ENCODE measurements around the gene RUNX1. TPM values are rescaled to one million over a fixed set of nuclear protein-coding genes. Genes with fewer than 3 reads are reported as not detected.

Gene RUNX1
- total RNA-seq, 1 donor from 2014 or later: 23.9 TPM

DNA sequence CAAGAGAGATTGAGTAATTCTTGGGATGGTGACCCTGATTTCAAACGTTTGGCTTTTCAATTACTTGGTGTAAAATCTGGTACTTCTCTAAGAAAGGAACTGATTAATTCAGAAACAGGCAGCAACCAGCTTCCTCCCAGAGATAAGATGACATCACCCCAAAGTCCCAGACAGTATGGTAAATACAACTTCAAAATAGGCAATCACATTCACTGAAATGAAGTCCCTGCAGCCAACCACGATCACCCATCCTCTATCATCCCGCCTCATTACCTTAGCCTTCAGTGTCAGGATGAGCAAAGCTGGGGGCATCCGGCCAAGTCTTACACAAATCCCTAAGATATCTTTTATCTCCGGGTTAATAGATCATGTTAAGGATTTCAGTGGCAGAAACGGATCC, 26.4 kb upstream of the RUNX1 start:
- DNase-seq (ENCODE audit: extremely low spot score, unreplicated experiment): no peak
- H3K27me3 Mint-ChIP-seq (ENCODE audit: unreplicated experiment): no peaks in the 10 kb centered on the region
- no peak overlapping the region for H3K4me3 Mint-ChIP-seq (ENCODE audit: unreplicated experiment)
- peaks cover 11% of the 10 kb centered on the region for H3K4me1 Mint-ChIP-seq (ENCODE audit: unreplicated experiment)
- TF ChIP-seq, protein P1, sequence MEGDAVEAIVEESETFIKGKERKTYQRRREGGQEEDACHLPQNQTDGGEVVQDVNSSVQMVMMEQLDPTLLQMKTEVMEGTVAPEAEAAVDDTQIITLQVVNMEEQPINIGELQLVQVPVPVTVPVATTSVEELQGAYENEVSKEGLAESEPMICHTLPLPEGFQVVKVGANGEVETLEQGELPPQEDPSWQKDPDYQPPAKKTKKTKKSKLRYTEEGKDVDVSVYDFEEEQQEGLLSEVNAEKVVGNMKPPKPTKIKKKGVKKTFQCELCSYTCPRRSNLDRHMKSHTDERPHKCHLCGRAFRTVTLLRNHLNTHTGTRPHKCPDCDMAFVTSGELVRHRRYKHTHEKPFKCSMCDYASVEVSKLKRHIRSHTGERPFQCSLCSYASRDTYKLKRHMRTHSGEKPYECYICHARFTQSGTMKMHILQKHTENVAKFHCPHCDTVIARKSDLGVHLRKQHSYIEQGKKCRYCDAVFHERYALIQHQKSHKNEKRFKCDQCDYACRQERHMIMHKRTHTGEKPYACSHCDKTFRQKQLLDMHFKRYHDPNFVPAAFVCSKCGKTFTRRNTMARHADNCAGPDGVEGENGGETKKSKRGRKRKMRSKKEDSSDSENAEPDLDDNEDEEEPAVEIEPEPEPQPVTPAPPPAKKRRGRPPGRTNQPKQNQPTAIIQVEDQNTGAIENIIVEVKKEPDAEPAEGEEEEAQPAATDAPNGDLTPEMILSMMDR (IDR thresholded peaks at IDR 0.05): no peak
- H3K9me3 Mint-ChIP-seq (ENCODE audit: unreplicated experiment): peaks cover 13% of the 10 kb centered on the region
- H3K27ac Mint-ChIP-seq (ENCODE audit: unreplicated experiment): no peak overlapping the region
- H3K36me3 Mint-ChIP-seq (ENCODE audit: unreplicated experiment): peaks cover 2% of the 10 kb centered on the region

DNA sequence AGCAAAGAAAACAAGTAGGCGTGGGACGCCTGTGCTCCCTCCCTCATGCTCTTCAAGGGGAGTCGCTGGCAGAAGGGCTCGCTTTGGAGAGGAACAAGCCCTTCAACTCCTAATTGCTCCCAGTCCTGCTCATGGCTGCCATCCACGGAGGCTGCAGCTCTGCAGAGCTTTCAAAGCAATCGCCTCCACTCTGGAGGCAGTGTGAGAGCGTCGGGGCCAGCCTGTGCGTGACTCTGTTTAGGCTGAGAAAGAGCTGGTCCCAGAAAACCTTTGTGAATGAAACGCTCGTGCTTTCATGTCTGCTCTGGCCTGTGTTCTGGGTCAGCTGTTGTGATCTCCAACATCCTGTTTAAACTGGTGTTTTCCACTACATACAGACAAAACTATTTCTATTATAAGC, 23.9 kb upstream of the RUNX1 start:
- H3K4me3 Mint-ChIP-seq (ENCODE audit: unreplicated experiment): no peak overlapping the region
- peak overlapping the region; percentile 58 for H3K27ac Mint-ChIP-seq (ENCODE audit: unreplicated experiment)
- peaks cover 11% of the 10 kb centered on the region for H3K4me1 Mint-ChIP-seq (ENCODE audit: unreplicated experiment)
- H3K36me3 Mint-ChIP-seq (ENCODE audit: unreplicated experiment): peaks cover 2% of the 10 kb centered on the region
- TF ChIP-seq, protein P1 (IDR thresholded peaks at IDR 0.05): no peak
- H3K27me3 Mint-ChIP-seq (ENCODE audit: unreplicated experiment): no peaks in the 10 kb centered on the region
- DNase-seq (ENCODE audit: extremely low spot score, unreplicated experiment): no peak
- peaks cover 13% of the 10 kb centered on the region for H3K9me3 Mint-ChIP-seq (ENCODE audit: unreplicated experiment)

DNA sequence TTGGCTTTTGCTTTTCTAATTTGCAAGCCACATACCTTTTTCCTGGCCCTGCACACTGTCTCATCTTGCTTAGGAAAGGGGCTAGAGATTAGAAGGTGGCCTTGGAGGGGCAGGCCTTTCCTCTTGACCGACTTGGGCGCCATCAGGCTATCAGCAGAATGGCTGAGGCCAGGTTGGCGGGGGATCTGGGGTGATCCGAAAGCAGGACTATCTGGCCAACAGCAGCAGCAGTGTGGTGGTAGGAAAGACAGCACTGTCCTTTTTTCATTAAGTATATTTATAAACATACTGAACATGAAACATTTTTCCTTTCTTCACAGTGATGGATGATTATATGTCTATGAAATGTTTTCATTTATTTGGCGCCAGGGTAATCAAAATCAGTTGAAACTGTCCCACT, 23.5 kb upstream of the RUNX1 start:
- TF ChIP-seq, protein P1 (IDR thresholded peaks at IDR 0.05): no peak
- Mint-ChIP-seq H3K4me1 (ENCODE audit: unreplicated experiment) (peaks cover 11% of the 10 kb centered on the region), H3K27me3 (ENCODE audit: unreplicated experiment) (no peaks in the 10 kb centered on the region), H3K4me3 (ENCODE audit: unreplicated experiment) (no peak overlapping the region), H3K36me3 (ENCODE audit: unreplicated experiment) (peaks cover 2% of the 10 kb centered on the region), H3K9me3 (ENCODE audit: unreplicated experiment) (peaks cover 13% of the 10 kb centered on the region), H3K27ac (ENCODE audit: unreplicated experiment) (peak overlapping the region; percentile 58)
- no peak for DNase-seq (ENCODE audit: extremely low spot score, unreplicated experiment)

DNA sequence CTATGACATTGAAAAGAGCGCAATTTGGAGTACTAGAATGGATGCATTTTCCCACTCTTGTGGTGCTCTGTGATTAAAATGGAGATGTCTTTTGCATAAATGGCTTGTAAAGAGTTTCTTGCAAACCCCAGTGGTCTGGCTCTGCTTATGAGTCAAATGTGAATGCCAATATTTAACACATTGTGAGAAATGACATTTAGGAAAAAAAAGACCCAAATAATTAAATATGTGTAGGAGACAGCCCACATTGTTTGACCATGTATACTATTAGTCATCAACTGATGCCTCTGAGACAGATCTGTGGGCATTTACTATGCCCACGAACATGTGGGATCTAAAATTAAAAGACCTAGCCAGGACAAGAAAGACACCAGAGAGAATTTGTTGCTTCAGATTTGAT, 22.2 kb upstream of the RUNX1 start:
- Mint-ChIP-seq H3K4me1 (ENCODE audit: unreplicated experiment) (peaks cover 11% of the 10 kb centered on the region), H3K4me3 (ENCODE audit: unreplicated experiment) (no peak overlapping the region), H3K36me3 (ENCODE audit: unreplicated experiment) (peaks cover 2% of the 10 kb centered on the region), H3K9me3 (ENCODE audit: unreplicated experiment) (peaks cover 13% of the 10 kb centered on the region), H3K27me3 (ENCODE audit: unreplicated experiment) (no peaks in the 10 kb centered on the region), H3K27ac (ENCODE audit: unreplicated experiment) (no peak overlapping the region)
- no peak for DNase-seq (ENCODE audit: extremely low spot score, unreplicated experiment)
- TF ChIP-seq, protein P1 (IDR thresholded peaks at IDR 0.05): no peak

DNA sequence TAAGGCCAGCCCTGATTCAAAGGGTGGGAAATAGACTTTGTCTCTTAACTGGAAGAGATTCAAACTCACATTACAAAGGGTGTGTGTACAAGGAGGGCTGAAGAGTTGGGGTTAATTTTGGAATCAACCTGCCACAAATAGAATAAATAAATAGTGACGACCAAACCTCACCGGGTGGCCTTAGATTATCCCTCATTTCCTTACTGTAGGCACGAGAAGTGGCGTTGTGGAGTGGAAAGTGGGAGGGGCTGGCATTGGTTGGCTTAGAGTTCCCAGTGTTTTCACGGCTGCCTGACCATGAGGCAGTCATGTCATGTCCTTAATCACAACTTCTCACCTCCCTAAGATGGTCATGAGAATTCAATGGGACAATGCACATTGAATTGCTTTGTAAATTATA, 21.3 kb upstream of the RUNX1 start:
- Mint-ChIP-seq H3K27ac (ENCODE audit: unreplicated experiment) (no peak overlapping the region), H3K36me3 (ENCODE audit: unreplicated experiment) (peaks cover 2% of the 10 kb centered on the region), H3K4me1 (ENCODE audit: unreplicated experiment) (peaks cover 11% of the 10 kb centered on the region), H3K9me3 (ENCODE audit: unreplicated experiment) (peaks cover 13% of the 10 kb centered on the region), H3K4me3 (ENCODE audit: unreplicated experiment) (no peak overlapping the region), H3K27me3 (ENCODE audit: unreplicated experiment) (no peaks in the 10 kb centered on the region)
- TF ChIP-seq, protein P1 (IDR thresholded peaks at IDR 0.05): no peak
- DNase-seq (ENCODE audit: extremely low spot score, unreplicated experiment): no peak

Data from osteocyte (in vitro differentiated cells).